ENCODE measurements around the gene FUT7. TPM values are rescaled to one million over a fixed set of nuclear protein-coding genes. Genes with fewer than 3 reads are reported as not detected.
A peak's percentile ranks its signal among the peaks of the same experiment; 100 is the strongest.

The FUT7 gene
- total and polyA plus RNA-seq, 2 of the 13 experiments (the other 11 are each of a cell fraction or from before 2014, with no cell fraction given): 0.05 TPM; not detected in 1

- TF ChIP-seq, protein P1, sequence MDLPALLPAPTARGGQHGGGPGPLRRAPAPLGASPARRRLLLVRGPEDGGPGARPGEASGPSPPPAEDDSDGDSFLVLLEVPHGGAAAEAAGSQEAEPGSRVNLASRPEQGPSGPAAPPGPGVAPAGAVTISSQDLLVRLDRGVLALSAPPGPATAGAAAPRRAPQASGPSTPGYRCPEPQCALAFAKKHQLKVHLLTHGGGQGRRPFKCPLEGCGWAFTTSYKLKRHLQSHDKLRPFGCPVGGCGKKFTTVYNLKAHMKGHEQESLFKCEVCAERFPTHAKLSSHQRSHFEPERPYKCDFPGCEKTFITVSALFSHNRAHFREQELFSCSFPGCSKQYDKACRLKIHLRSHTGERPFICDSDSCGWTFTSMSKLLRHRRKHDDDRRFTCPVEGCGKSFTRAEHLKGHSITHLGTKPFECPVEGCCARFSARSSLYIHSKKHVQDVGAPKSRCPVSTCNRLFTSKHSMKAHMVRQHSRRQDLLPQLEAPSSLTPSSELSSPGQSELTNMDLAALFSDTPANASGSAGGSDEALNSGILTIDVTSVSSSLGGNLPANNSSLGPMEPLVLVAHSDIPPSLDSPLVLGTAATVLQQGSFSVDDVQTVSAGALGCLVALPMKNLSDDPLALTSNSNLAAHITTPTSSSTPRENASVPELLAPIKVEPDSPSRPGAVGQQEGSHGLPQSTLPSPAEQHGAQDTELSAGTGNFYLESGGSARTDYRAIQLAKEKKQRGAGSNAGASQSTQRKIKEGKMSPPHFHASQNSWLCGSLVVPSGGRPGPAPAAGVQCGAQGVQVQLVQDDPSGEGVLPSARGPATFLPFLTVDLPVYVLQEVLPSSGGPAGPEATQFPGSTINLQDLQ (CRISPR knock-in tag; IDR thresholded peaks at IDR 0.05): no peak
- TF ChIP-seq SRF (IDR thresholded peaks at IDR 0.05; ENCODE audit: low read depth, low read length) (no peak), ISL2 (CRISPR knock-in tag; IDR thresholded peaks at IDR 0.05) (no peak), ZNF296 (CRISPR knock-in tag; conservative IDR thresholded peaks at IDR 0.05) (no peak), RCOR2 (CRISPR knock-in tag; IDR thresholded peaks at IDR 0.05) (no peak), HNF1A (IDR thresholded peaks at IDR 0.05; ENCODE audit: low read depth) (no peak), HNF1A (CRISPR knock-in tag; IDR thresholded peaks at IDR 0.05; ENCODE audit: borderline replicate concordance) (0 out of 2 replicates have a peak, but pooled peaks have one; percentile 33), SSRP1 (CRISPR knock-in tag; IDR thresholded peaks at IDR 0.05) (peak; percentile 25; the same call in 1 of the 2 replicates), KMT2A (CRISPR knock-in tag; IDR thresholded peaks at IDR 0.05) (no peak), TOE1 (CRISPR knock-in tag; IDR thresholded peaks at IDR 0.05) (no peak), KAT2B (IDR thresholded peaks at IDR 0.05; ENCODE audit: borderline replicate concordance, low read depth, low read length) (no peak), ZNF777 (CRISPR knock-in tag; IDR thresholded peaks at IDR 0.05) (no peak), ZBTB1 (CRISPR knock-in tag; IDR thresholded peaks at IDR 0.05; ENCODE audit: borderline replicate concordance) (no peak), GTF2F1 (IDR thresholded peaks at IDR 0.05; ENCODE audit: low read length) (no peak), ZNF772 (CRISPR knock-in tag; IDR thresholded peaks at IDR 0.05) (peak; percentile 61; the same call in 1 of the 2 replicates), ZNF773 (CRISPR knock-in tag; IDR thresholded peaks at IDR 0.05; ENCODE audit: borderline replicate concordance) (no peak), HMGA1 (CRISPR knock-in tag; conservative IDR thresholded peaks at IDR 0.05) (no peak), ZNF256 (CRISPR knock-in tag; conservative IDR thresholded peaks at IDR 0.05) (no peak), AKAP8 (CRISPR knock-in tag; IDR thresholded peaks at IDR 0.05) (no peak), CENPT (CRISPR knock-in tag; IDR thresholded peaks at IDR 0.05; ENCODE audit: low read depth) (no peak), ZNF160 (CRISPR knock-in tag; IDR thresholded peaks at IDR 0.05) (no peak), STAG1 (CRISPR knock-in tag; IDR thresholded peaks at IDR 0.05) (peak; percentile 96), KDM5B (CRISPR knock-in tag; IDR thresholded peaks at IDR 0.05; ENCODE audit: borderline replicate concordance) (peak; percentile 53; the same call in 1 of the 2 replicates), PAWR (CRISPR knock-in tag; IDR thresholded peaks at IDR 0.05; ENCODE audit: borderline replicate concordance) (no peak)
- TF ChIP-seq, protein P2, sequence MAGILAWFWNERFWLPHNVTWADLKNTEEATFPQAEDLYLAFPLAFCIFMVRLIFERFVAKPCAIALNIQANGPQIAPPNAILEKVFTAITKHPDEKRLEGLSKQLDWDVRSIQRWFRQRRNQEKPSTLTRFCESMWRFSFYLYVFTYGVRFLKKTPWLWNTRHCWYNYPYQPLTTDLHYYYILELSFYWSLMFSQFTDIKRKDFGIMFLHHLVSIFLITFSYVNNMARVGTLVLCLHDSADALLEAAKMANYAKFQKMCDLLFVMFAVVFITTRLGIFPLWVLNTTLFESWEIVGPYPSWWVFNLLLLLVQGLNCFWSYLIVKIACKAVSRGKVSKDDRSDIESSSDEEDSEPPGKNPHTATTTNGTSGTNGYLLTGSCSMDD (CRISPR knock-in tag; IDR thresholded peaks at IDR 0.05): no peak
Measured at GRCh38 chr9:137034709-137035506, 3.0 kb upstream of the FUT7 start (continued).
